Retinal pigment epithelial cell (primary cell): ENCODE results near the gene RAB27A.
A peak's percentile ranks its signal among the peaks of the same experiment; 100 is the strongest.

Source experiments
- DNase-seq: peaks from one replicate; pipeline ENCODE4 v3.0.0-alpha.2; 2010; ENCODE audit warnings: low read depth
- H3K4me3 ChIP-seq: 2 replicates; pipeline ENCODE4 v1.5.1; 2011; ENCODE audit warnings: mild to moderate bottlenecking, low read length, control low read depth, moderate library complexity
- TF ChIP-seq, protein P1 (sequence below): conservative IDR thresholded peaks from 2 replicates; pipeline ENCODE4 v1.5.1; 2011; ENCODE audit warnings: low read depth, low read length, control low read depth, inconsistent platforms

RAB27A gene

DNA sequence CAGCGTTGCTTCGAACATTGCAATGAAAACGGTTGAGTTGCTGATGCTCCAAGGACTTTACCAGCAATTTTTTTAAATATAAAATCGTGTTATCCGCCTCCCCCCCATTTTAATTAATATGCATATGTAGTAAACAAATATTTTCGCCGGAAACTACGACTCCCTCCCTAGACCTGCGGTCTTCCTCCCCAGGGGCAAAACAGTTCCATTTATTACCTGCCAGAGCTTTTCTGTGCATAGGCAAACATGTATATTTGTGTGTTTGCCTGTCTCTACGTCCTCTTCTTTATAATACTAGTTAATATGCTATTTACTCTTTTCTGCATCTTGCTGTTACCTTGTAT lies 92.3 kb downstream of the RAB27A start:
- DNase-seq: no peak
- TF ChIP-seq, protein P1, sequence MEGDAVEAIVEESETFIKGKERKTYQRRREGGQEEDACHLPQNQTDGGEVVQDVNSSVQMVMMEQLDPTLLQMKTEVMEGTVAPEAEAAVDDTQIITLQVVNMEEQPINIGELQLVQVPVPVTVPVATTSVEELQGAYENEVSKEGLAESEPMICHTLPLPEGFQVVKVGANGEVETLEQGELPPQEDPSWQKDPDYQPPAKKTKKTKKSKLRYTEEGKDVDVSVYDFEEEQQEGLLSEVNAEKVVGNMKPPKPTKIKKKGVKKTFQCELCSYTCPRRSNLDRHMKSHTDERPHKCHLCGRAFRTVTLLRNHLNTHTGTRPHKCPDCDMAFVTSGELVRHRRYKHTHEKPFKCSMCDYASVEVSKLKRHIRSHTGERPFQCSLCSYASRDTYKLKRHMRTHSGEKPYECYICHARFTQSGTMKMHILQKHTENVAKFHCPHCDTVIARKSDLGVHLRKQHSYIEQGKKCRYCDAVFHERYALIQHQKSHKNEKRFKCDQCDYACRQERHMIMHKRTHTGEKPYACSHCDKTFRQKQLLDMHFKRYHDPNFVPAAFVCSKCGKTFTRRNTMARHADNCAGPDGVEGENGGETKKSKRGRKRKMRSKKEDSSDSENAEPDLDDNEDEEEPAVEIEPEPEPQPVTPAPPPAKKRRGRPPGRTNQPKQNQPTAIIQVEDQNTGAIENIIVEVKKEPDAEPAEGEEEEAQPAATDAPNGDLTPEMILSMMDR: no peak
- H3K4me3 ChIP-seq: peak overlapping the region; percentile 87

DNA sequence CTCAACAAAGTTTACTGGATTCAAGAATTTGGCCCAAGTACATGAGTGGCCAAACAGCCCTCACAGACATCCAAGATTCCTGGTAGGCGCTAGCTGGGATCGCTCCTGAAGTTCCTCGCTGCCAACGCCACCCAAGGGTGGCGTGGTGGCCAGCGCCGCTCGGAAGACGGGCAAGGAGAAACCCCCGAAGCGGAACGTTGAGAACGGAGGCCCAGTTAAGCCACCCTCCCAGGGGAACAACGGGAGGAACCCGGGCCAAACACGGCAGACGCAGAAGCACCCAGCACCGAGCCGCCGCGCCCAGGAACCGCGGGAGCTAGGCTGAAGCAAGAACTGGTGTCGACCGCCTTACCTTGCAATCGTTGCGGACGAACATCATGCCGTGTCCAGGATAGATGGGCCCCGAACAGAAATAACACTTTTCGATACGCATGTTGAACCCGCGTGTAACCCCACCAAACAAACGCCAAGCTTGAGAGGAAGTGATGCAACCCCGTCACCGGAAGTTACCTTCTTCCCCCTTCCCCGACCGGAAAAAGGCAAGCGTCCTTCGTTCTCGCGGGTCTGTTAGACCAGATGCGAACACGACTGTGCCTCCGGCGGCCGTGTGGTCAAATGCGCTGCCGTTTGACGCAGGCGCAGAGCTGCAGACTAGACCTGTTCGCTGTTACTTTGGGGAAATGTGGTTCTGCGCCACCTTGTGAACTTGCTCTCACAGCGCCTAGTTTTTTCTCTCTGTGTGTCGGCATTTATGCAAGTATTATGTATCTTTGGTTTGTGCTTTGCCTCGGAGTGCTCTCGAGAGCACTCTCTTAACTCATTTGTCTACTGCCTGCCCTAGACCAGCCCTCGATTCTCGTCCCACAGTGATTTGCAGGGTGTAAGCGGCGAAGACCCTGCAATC lies 92.9 kb downstream of the RAB27A start, which contains the start of gene RSL24D1:
TSS of gene RSL24D1 (minus strand) at position 484 of the 904 bp plus-strand sequence. CDS start at position 433, 51 bp downstream.
- peak within 1 kb of the TSS; percentile 87 for H3K4me3 ChIP-seq
- TF ChIP-seq, protein P1: peak; percentile 53
- peak; percentile 98 for DNase-seq

DNA sequence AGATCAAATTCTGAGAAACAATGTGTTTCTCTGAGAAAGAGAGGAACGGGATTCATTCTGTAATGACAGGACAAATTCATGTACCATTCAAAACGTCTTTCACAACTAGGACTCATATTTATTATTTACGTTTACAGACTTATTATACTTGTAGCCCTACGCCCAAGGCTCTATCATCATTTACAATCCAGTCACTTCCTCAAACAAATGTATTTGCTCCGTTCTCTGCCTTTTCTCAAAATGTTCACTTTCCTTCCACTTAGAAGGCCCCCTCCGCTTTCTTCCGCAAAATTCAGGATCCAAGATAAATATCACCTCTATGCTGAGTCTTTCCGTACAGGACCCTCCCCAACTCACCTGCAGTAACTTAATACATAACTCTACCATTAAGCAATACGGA lies 93.6 kb downstream of the RAB27A start:
- TF ChIP-seq, protein P1: no peak
- peak overlapping the region; percentile 87 for H3K4me3 ChIP-seq
- DNase-seq: no peak

GRCh38 chr15:55194256-55194655 lies 95.4 kb downstream of the RAB27A start:
- TF ChIP-seq, protein P1: no peak
- H3K4me3 ChIP-seq: no peak overlapping the region
- DNase-seq: no peak

DNA sequence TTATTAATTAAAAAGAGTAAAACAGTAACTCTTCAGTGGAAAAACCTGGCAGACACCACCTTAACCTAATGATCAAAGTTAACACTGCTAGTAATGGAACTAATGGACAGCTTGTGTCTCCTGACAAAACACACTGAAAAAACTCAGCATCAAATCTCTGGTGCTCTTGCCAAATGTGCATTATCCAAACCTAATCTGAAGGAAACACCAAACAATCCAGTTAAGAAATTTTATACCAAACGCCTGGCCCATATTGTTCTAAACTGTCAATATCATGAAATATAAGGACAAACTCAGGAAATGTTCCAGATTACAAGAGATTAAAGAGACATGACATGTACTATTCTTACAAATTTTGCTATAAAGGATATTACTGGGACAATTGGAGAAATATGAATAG lies 103.3 kb downstream of the RAB27A start:
- H3K4me3 ChIP-seq: no peak overlapping the region
- DNase-seq: no peak
- TF ChIP-seq, protein P1: no peak

DNA sequence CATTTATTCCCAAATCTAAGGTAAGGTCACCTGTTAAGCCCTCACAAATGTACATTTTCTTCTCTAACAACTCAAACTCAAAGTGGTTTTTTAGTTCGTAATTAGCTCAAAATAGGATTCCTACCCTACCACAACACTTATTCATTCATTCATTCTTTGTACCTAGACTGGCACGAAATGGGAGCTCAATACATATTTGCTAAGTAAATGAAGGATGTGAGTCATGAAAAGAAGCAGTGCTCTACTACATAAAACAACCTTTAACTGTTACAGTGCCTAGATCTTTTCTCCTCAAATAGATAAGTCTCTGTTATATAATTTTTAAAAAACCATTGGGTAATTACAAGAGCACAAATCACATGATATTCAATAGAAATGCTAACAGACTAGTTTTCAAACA lies 105.9 kb downstream of the RAB27A start:
- H3K4me3 ChIP-seq: no peak overlapping the region
- DNase-seq: no peak
- TF ChIP-seq, protein P1: no peak

- no peak overlapping the region for H3K4me3 ChIP-seq
- TF ChIP-seq, protein P1: no peak
- no peak for DNase-seq
Measured at GRCh38 chr15:55179141-55179540, 110.5 kb downstream of the RAB27A start.
